K562 (cell line): ENCODE measurements around the gene EAF1. TPM values are rescaled to one million over a fixed set of nuclear protein-coding genes. Genes with fewer than 3 reads are reported as not detected.

Experiments
- ARID4B ChIP-seq: sonication (generic); formaldehyde crosslinking; IDR thresholded peaks from 2 replicates; pipeline ENCODE4 v1.8.0; 2022; ENCODE audit warnings: mild to moderate bottlenecking, missing genetic modification reagents
- BRD4 ChIP-seq: fragments of 200-600 bp; sonication (generic); IDR thresholded peaks from 2 replicates; pipeline ENCODE4 v1.6.1; 2017; ENCODE audit warnings: inconsistent platforms
- CTCFL ChIP-seq: IDR thresholded peaks from 2 replicates; pipeline ENCODE4 v1.6.1; 2011; ENCODE audit warnings: borderline replicate concordance, low read depth, mild to moderate bottlenecking, moderate library complexity, low read length; ENCODE audit not compliant: insufficient read depth, poor library complexity, severe bottlenecking
- GABPB2 ChIP-seq: fragments of 250-450 bp; sonication (Bioruptor Pico); conservative IDR thresholded peaks from 2 replicates; pipeline ENCODE4 v1.5.1; 2021; ENCODE audit warnings: mild to moderate bottlenecking
- POLR2B ChIP-seq: fragments of 450-650 bp; IDR thresholded peaks from 2 replicates; pipeline ENCODE4 v1.6.1; 2018; ENCODE audit warnings: low read depth; ENCODE audit not compliant: partially characterized antibody
- PTBP1 ChIP-seq: fragments of 200-400 bp; formaldehyde crosslinking; IDR thresholded peaks from 2 replicates; pipeline ENCODE4 v1.6.1; 2017; ENCODE audit warnings: low read depth, low read length
- RB1 ChIP-seq: fragments of 450-650 bp; IDR thresholded peaks from 2 replicates; pipeline ENCODE4 v1.6.1; 2017; ENCODE audit warnings: low read depth, mild to moderate bottlenecking
- SETDB1 ChIP-seq: IDR thresholded peaks from one replicate; pipeline ENCODE4 v1.6.1; 2012; ENCODE audit warnings: low read length, control low read depth, inconsistent platforms
- SOX6 ChIP-seq: fragments of 450-650 bp; IDR thresholded peaks from 2 replicates; pipeline ENCODE4 v1.6.1; 2014; ENCODE audit warnings: mild to moderate bottlenecking
- SRSF1 ChIP-seq: fragments of 200-400 bp; formaldehyde crosslinking; IDR thresholded peaks from 2 replicates; pipeline ENCODE4 v1.6.1; 2017; ENCODE audit warnings: mild to moderate bottlenecking, low read depth, low read length, moderate library complexity
- TAF1 ChIP-seq: IDR thresholded peaks from 2 replicates; pipeline ENCODE4 v1.6.1; 2011; ENCODE audit warnings: mild to moderate bottlenecking, low read length, moderate library complexity; ENCODE audit not compliant: insufficient read depth, control insufficient read depth, severe bottlenecking; ENCODE audit errors: extremely low read depth
- ZNF282 ChIP-seq: sonication (generic); formaldehyde crosslinking; IDR thresholded peaks from 2 replicates; pipeline ENCODE4 v1.8.1; 2023; ENCODE audit warnings: missing genetic modification reagents
- polyA plus RNA-seq, 8 experiments: library from polyadenylated mRNA; depleted of rRNA in 4 of 8; stranded (reverse) in 5 of 8; unstranded in 3 of 8; fragments of >200 nt; fragmentation: Nextera tagmentation in 2 of 8; fragmentation: Illumina TruSeq in 1 of 8; extraction: Ambion mirVana in 2 of 8; extraction: Trizol in 1 of 8; gene quantifications; 2 replicates each; pipeline versions ENCODE4 v1.2.1 to v1.2.3, GENCODE V29; 2011 to 2014; ENCODE audit warnings: inconsistent platforms in 1 of 8, missing spikeins in 1 of 8
- total RNA-seq, 7 experiments: library from RNA; depleted of rRNA in 6 of 7; stranded (reverse); fragments of >200 nt in 6 of 7; fragmentation: Illumina TruSeq in 2 of 7; extraction: Trizol in 2 of 7; gene quantifications; 2 replicates each; pipeline versions ENCODE4 v1.2.1 to v1.2.3, GENCODE V29; 2011 to 2021; ENCODE audit warnings: low replicate concordance in 1 of 7
- TF ChIP-seq, protein P1 (sequence below): sonication (generic); formaldehyde crosslinking; IDR thresholded peaks from 2 replicates; pipeline ENCODE4 v1.8.0; 2022; ENCODE audit warnings: missing genetic modification reagents, mild to moderate bottlenecking, borderline replicate concordance
- TF ChIP-seq, protein P2 (sequence below): conservative IDR thresholded peaks from 2 replicates; pipeline ENCODE4 v1.6.1; 2011; ENCODE audit warnings: low read depth, mild to moderate bottlenecking, low read length; ENCODE audit not compliant: control insufficient read depth
- TF ChIP-seq, protein P3 (sequence below): sonication (generic); formaldehyde crosslinking; IDR thresholded peaks from 2 replicates; pipeline ENCODE4 v1.8.0; 2023; ENCODE audit warnings: mild to moderate bottlenecking, missing genetic modification reagents

Gene EAF1
- total and polyA plus RNA-seq, 9 of the 15 experiments (the other 6 are each of a cell fraction or from before 2014, with no cell fraction given) = 7.0 to 26.8 (median 20.4) TPM

DNA sequence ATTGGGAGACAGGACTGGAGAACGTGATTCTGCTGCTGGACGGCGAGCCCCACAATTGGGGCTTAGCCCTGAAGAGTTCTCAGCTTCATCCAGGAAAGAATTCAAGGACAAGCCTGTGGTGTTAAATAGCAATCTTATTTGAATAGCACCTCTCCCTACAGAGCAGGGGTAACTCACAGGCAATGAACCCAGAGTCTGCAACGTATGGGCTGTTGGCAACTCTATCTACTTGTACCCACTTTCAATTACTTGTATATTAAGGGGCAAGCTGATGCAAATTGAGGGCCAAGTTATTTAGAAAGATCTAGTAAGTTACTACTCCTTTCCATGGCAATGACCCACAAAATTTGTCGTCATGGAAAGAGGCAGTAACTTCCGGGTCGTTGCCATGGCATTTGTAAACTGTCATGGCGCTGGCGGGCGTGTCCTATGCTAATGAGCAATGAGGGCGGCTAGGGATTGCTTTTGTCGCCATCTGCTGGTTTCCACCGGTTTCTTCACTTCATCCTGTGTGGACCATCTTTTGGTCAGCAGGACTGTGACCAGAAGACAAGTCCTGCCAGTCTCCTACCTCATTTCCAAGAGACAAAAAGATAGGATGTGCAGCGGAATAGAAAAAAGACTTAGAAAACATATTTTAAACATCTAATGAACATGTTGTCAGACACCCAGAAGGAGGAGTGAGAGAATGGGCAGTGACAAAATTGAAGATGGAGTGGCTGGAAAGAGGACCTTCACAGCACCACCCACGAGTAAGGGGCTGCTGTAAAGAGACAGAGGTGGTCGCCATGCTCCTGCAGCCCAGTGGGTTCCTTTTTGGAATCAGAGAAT, 49.2 kb upstream of the EAF1 start (continued):
- TF ChIP-seq, protein P1, sequence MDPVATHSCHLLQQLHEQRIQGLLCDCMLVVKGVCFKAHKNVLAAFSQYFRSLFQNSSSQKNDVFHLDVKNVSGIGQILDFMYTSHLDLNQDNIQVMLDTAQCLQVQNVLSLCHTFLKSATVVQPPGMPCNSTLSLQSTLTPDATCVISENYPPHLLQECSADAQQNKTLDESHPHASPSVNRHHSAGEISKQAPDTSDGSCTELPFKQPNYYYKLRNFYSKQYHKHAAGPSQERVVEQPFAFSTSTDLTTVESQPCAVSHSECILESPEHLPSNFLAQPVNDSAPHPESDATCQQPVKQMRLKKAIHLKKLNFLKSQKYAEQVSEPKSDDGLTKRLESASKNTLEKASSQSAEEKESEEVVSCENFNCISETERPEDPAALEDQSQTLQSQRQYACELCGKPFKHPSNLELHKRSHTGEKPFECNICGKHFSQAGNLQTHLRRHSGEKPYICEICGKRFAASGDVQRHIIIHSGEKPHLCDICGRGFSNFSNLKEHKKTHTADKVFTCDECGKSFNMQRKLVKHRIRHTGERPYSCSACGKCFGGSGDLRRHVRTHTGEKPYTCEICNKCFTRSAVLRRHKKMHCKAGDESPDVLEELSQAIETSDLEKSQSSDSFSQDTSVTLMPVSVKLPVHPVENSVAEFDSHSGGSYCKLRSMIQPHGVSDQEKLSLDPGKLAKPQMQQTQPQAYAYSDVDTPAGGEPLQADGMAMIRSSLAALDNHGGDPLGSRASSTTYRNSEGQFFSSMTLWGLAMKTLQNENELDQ = no peak
- TF ChIP-seq CTCFL = peak; percentile 33
- no peak for TF ChIP-seq SETDB1
- TF ChIP-seq, protein P2, sequence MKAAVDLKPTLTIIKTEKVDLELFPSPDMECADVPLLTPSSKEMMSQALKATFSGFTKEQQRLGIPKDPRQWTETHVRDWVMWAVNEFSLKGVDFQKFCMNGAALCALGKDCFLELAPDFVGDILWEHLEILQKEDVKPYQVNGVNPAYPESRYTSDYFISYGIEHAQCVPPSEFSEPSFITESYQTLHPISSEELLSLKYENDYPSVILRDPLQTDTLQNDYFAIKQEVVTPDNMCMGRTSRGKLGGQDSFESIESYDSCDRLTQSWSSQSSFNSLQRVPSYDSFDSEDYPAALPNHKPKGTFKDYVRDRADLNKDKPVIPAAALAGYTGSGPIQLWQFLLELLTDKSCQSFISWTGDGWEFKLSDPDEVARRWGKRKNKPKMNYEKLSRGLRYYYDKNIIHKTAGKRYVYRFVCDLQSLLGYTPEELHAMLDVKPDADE = no peak
- TF ChIP-seq, protein P3, sequence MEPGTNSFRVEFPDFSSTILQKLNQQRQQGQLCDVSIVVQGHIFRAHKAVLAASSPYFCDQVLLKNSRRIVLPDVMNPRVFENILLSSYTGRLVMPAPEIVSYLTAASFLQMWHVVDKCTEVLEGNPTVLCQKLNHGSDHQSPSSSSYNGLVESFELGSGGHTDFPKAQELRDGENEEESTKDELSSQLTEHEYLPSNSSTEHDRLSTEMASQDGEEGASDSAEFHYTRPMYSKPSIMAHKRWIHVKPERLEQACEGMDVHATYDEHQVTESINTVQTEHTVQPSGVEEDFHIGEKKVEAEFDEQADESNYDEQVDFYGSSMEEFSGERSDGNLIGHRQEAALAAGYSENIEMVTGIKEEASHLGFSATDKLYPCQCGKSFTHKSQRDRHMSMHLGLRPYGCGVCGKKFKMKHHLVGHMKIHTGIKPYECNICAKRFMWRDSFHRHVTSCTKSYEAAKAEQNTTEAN (CRISPR knock-in tag) = 0 out of 2 replicates have a peak, but pooled peaks have one; percentile 40
- no peak for TF ChIP-seq PTBP1
- TF ChIP-seq ARID4B (CRISPR knock-in tag) = peak; percentile 97
- TF ChIP-seq TAF1 = no peak
- TF ChIP-seq SOX6 = no peak
- no peak for TF ChIP-seq POLR2B
- no peak for TF ChIP-seq ZNF282 (CRISPR knock-in tag)
- TF ChIP-seq RB1 = peak; percentile 78; the same call in 1 of the 2 replicates
- TF ChIP-seq BRD4 = no peak
- TF ChIP-seq SRSF1 = no peak
- TF ChIP-seq GABPB2 = no peak
